SK-N-SH treated with all-trans-retinoic acid at 6 μM for 48 hours (cell line): ENCODE data around the gene COMMD3.

Experiments
- ARNTL ChIP-seq: fragments of 450-650 bp; formaldehyde crosslinking; IDR thresholded peaks from 2 replicates; pipeline ENCODE4 v1.5.0; 2020; ENCODE audit warnings: low read depth, mild to moderate bottlenecking, moderate library complexity, borderline replicate concordance
- BACH2 ChIP-seq: fragments of 250-450 bp; sonication (Bioruptor Pico); IDR thresholded peaks from 2 replicates; pipeline ENCODE4 v1.9.0; 2021; ENCODE audit warnings: mild to moderate bottlenecking, borderline replicate concordance
- CSRNP3 ChIP-seq: fragments of 250-450 bp; sonication (Bioruptor Pico); IDR thresholded peaks from 2 replicates; pipeline ENCODE4 v1.5.1; 2021; ENCODE audit warnings: mild to moderate bottlenecking, moderate library complexity
- ESRRG ChIP-seq: fragments of 250-450 bp; sonication (Bioruptor Pico); IDR thresholded peaks from 2 replicates; pipeline ENCODE4 v1.6.1; 2021; ENCODE audit warnings: mild to moderate bottlenecking
- OSR1 ChIP-seq: fragments of 250-450 bp; sonication (Bioruptor Pico); IDR thresholded peaks from 2 replicates; pipeline ENCODE4 v1.8.0; 2022; ENCODE audit warnings: moderate library complexity, mild to moderate bottlenecking, inconsistent platforms
- PATZ1 ChIP-seq: fragments of 250-450 bp; sonication (Bioruptor Pico); IDR thresholded peaks from 2 replicates; pipeline ENCODE4 v1.8.0; 2020; ENCODE audit warnings: mild to moderate bottlenecking, moderate library complexity, borderline replicate concordance
- RARB ChIP-seq: fragments of 250-450 bp; sonication (Bioruptor Pico); IDR thresholded peaks from 2 replicates; pipeline ENCODE4 v1.8.0; 2021; ENCODE audit warnings: mild to moderate bottlenecking, moderate library complexity
- SNAI2 ChIP-seq: fragments of 250-450 bp; sonication (Bioruptor Pico); IDR thresholded peaks from 2 replicates; pipeline ENCODE4 v1.5.0; 2020; ENCODE audit warnings: mild to moderate bottlenecking, moderate library complexity
- TSHZ2 ChIP-seq: fragments of 250-450 bp; sonication (Bioruptor Pico); IDR thresholded peaks from 2 replicates; pipeline ENCODE4 v1.5.0; 2020; ENCODE audit warnings: mild to moderate bottlenecking, moderate library complexity
- ZC3H10 ChIP-seq: fragments of 250-450 bp; sonication (Bioruptor Pico); IDR thresholded peaks from 2 replicates; pipeline ENCODE4 v1.5.1; 2021; ENCODE audit warnings: mild to moderate bottlenecking, moderate library complexity
- ZFP3 ChIP-seq: fragments of 250-450 bp; sonication (Bioruptor Pico); IDR thresholded peaks from 2 replicates; pipeline ENCODE4 v1.5.0; 2020; ENCODE audit warnings: mild to moderate bottlenecking, moderate library complexity
- ZFP30 ChIP-seq: fragments of 450-650 bp; formaldehyde crosslinking; IDR thresholded peaks from 2 replicates; pipeline ENCODE4 v1.5.0; 2022; ENCODE audit warnings: mild to moderate bottlenecking, moderate library complexity
- ZNF70 ChIP-seq: fragments of 450-650 bp; formaldehyde crosslinking; IDR thresholded peaks from 2 replicates; pipeline ENCODE4 v1.5.0; 2020; ENCODE audit warnings: mild to moderate bottlenecking, moderate library complexity
- ZNF8 ChIP-seq: fragments of 450-650 bp; formaldehyde crosslinking; IDR thresholded peaks from 2 replicates; pipeline ENCODE4 v1.5.0; 2020; ENCODE audit warnings: mild to moderate bottlenecking, moderate library complexity

DNA sequence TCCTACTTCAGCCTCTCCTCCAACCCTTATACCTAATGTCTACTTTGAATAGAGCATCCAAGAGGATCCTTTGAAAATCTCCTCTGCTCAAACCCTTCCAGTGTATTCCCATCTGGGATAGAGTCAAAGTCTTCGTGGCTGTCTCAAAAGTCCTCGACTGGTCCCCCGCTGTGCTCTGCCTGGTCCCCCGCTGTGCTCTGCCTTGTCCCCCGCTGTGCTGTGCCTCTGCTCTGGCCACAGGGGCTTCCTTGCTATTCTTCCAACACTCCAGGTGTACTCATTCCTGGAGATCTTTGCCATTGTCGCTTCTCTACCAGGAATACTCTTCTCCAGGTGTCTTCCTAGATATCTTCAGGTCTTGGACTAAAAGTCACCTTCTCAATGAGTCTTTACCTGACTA, 36.1 kb upstream of the COMMD3 start:
- TF ChIP-seq ZNF8 (CRISPR knock-in tag) (no peak), ZC3H10 (no peak), ARNTL (CRISPR knock-in tag) (no peak), BACH2 (no peak), ZFP3 (no peak), ZFP30 (CRISPR knock-in tag) (no peak), CSRNP3 (no peak), SNAI2 (CRISPR knock-in tag) (no peak), ESRRG (CRISPR knock-in tag) (no peak), PATZ1 (CRISPR knock-in tag) (no peak), OSR1 (no peak), TSHZ2 (no peak), RARB (CRISPR knock-in tag) (no peak), ZNF70 (no peak)
